NCI-H2227 (cell line): ENCODE measurements around the gene PCDH19.

ENCODE experiments used
- DNase-seq: peaks from one replicate; lab custom pipeline; 2025; ENCODE audit not compliant: unreplicated experiment; lab: John Stamatoyannopoulos, UW

PCDH19 gene

DNA sequence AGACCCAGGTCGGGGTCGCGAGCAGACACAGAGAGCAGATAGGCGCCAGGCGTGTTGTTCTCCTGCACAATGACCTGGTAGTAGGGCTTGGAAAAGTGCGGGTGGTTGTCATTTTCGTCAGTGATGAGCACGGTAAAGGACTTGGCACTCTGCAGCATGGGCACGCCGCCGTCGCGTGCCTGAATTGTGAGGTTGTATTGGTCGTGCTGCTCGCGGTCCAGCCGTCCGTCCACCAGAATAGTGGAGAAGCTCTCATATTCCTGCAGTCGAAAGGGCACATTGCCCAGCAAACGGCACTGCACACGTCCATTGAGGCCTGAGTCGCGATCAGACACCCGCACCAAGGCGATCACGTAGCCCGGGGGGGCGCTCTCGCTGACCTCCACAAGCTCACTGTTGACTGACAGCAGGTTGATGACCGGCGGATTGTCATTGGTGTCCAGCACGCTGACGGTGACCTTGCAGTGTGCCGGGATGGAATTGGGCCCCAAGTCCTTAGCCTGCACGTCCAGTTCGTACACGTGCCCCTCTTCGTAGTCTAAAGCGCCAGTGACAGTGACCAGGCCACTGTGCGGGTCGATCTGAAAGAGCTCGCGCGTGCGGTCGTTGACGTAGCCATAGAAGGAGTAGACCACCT, 2.8 kb downstream of the PCDH19 start:
- no peak for DNase-seq

DNA sequence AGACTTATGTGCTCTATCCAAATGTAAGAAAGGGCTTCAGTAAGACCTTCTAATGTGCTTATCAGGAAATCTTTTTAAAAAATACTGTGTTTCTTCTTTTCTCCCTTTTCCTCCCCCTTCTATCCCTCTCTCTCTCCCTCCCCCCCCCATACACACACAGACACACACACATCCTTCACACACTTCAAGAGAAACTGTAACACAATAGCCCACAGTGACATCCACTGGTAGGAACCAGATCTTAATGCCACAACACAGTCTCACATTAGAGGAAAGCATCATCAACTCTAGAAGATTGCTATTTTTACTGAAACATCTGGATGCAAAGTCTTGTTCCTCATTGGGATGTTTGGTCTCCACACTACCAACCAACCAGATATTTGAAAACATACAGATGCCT, 4.6 kb downstream of the PCDH19 start:
- no peak for DNase-seq

DNA sequence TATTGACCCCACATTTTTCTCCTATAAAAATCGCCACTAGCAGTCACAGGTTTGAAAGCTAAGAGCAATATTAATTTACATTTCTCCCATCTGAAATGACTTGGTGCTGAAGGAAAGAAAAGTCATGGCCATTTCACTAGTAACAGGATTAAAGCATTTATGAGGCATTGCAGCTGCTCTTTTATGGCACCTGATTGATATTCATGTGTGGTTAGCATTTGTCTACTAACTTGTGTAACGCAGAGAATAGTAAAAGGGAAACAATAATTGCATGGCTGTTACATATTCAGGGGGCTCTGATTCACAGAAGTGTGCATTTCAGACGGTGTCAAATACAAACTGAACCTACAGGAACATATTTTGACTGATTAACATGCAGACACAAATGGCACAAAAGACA, 5.2 kb downstream of the PCDH19 start:
- DNase-seq = no peak

DNA sequence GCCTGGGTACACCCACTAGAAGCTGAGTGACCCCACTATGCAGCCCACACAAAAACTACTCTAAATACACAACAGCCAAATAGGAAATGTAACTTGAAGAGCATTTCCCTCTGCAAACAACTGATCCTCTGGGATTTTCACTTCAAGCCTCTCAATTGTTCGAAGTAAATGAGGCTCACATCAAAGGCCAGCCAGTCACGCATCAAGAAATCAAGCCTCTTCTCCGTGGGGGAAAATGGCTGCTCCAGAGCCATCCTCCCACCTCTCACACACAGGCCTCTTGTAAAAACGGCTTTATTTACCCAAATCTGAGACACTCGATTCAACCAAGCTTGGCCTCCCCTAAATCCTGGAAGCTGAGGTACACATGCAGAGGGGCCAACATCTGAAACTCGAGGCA, 14.3 kb downstream of the PCDH19 start:
- DNase-seq = no peak

DNA sequence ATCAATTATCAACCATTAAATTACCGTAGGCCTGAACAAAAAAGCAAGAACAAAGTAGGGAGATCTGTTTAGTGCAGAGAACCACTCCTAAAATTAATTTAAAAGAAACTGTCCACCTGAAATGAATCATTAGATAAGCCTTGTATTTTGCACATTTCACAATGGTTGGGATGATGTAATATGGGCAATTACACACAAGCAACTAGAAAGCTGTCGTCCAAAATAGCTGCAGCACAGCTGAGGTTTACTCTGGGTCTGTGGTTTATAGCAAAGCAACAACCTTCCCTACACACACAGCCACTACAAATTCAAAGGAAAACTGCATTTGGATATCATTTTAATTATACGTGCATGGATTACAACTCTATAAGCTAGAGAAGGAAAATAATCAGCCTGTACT, 28.5 kb downstream of the PCDH19 start:
- no peak for DNase-seq

DNA sequence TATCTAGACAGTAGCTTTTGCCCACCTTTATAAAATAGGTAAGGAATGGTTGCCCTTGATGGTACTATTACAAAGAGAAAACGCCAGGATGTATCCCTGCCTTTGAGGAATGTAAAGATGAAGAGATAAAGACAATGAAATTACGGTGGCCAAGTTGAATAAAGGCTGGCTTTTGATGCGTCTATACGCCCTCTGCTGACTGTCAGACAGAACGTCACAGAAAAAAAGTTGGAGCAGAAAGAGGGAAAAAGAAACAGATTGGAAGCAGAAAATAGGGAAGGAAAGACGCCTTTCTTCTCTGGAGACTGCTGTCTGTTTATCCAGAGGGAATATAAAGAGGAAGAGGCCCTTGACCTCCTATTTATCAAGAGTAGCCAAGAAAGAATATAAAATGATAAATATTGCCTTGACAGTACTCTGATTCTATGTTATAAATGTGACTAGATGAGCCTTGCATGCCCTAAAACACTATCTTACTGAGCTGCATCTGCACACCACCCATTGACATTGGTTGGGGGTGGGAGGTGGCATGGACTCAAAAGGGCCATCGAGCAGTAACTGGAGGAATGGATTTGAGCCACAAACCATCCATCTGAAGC, 30.6 kb downstream of the PCDH19 start:
- DNase-seq = peak; percentile 41

DNA sequence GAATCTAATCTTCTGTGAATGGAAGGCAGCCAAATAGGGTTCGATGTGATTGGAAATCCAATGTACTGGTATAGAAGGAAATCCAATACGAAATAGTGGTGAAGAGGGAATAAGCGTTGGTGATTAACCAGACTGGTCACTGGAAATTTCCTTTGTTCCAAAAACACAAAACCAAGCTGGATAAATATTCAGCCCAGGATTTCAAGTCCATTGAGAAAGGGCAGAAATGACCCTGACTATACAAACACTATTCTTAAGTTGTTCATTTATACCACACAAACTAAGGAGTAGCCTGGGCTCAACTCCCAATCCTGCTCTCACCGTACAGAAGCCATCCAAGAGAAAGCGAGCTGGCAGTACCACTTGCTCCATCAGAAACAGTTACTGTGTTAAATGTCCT, 32.2 kb downstream of the PCDH19 start:
- no peak for DNase-seq

DNA sequence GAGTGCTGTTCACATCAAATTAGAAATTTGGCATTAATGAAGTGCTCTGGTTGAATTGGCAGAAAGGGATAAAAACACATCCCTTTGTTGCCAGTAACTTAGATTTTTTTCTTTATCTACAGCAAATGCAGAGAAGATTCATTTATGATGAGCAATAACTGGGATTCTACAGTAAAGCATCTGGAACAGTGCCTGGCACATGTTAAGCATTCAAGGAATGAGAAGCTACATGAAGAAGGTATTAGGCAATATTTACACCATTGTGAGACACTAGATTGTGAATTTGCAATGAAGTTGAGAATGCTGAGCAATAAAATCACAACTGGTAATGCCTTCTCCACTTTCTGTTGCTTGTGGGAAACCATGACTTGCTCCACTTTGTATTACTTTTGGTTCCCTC, 33.5 kb downstream of the PCDH19 start:
- no peak for DNase-seq

DNA sequence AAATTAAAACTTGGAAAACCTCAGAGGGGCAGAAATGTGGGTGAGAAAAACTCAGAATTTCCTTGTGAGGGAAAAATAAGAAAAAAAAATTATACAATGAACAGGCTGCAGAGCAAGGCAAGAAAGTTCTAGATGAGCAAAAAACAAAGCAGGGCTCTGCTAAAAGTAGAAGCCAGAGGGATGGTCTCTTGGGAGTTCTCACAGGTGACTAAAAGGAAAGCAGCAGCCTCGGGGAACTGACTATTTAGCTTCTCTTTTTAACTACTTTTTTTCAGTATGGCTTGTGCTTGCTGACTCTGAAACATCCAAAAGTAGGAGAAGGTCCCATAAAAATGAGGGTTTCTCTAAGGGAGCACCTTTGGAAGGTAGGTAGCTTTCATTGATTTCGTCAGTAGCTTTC, 36.4 kb downstream of the PCDH19 start:
- DNase-seq = no peak

DNA sequence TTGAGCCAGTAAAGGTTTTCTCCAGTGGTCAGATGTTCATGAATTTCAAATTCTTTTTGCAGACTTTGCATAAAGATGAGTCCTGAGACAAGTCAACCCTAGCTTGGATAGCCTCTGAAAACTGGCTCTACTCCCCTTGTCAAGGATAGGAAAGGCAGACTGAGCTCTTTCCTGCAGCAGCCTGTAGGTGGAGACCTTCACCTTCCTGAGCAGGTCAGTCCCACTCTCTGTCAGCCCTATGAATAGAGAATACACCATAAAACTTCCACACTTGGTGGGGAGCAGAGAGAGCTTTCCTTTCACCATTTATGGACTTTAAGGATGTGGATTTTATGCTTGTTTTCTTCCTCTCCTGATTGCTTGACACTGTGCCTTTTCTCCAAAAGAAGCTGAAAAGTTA, 41.9 kb downstream of the PCDH19 start:
- peak; percentile 22 for DNase-seq

DNA sequence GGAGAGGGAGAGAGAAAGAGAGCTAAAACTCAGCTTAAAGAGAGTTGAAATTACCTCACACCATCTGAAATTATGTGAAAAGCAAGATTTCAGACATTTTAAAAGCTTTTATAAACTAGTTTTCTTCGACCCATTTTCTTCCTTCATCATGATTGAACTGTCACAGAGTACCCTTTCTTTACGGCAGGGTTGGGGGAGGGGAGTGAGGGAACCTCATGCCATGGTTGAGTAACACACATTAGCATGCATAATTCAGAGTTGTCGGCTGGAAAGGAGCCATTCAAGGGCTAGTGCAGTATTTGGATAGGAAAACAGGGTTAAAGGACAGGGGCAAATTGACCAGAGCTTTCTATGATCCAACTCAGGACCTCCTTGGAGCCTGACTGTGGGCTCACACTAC, 46.2 kb downstream of the PCDH19 start:
- DNase-seq = no peak

DNA sequence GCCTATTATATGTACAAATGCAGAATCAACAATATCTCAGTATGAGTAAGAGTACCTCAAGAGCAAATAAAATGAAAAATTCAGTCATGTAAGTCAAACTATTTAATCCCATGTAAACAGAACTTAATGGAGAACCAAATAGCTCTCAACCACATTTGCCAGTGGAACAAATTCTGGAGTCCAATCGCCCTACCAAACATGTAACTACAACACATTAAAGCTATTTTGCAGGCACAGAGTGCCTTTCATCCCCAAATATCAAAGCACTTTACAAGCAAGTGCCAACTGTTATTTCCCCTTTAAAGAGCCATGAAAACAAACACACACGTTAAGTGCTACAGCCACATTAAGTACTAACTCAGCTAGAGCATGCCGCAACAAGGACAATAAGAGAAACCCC, 51.3 kb downstream of the PCDH19 start:
- DNase-seq = no peak

DNA sequence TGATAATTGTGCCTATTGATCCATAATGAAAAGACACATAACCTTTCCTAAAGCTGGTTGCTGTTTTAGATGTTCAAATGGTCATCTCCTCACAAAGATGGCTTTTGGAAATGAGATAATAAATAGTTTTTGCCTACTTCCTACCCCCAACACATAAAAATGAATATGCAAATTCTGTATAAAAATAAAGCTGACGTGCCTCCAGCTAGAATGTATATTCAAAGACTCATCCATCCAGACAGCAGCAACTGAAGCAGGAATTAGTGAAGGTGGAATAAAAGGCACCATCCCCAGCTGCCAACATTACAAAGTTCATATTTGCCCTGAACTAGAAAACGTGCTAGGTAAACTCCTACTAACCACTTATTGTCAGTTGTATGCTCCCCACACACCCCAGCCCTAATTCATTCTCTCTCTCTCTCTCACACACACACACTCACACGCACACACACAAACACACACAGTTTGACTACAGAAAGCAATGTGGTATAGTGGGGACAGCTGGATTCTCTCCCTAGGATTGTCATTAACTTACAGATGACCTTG, 53.6 kb downstream of the PCDH19 start:
- no peak for DNase-seq

DNA sequence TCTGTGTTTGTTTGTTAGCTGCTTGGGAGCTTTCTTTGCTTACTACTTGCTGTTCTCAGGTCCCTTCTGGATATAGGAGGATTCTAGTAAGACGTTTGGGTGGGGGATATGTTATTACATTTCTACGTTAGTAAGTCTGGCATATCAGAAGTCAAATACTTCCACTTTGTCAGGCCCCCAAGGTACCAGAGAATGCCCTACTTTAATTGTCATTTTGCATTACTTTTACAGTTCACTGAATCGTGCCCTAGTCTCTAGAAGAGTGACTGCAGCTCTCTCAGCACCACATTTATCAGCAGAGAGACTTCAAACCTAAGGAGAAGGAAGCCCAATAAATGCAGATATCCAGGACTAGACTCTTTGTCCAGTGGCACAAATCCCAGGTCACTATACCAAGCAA, 54.4 kb downstream of the PCDH19 start:
- no peak for DNase-seq

DNA sequence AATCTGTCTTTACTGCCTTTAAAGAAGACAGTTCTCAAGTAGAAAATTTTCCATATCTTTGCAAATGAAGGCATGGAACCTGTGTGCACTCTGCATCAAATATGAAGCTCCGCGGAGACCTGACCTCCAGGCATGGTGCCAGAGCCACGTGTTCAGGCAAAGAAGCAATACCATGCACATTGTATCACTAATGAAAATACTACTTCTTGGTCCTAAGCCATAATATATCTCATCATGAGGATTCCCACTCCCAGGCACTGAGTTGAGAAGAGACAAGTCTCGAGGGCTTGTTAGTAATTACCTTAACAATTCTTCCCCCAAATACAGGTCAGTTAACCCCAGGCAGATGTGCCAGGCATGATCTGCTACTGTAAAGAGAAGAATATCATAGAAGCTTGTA, 56.7 kb downstream of the PCDH19 start:
- no peak for DNase-seq

DNA sequence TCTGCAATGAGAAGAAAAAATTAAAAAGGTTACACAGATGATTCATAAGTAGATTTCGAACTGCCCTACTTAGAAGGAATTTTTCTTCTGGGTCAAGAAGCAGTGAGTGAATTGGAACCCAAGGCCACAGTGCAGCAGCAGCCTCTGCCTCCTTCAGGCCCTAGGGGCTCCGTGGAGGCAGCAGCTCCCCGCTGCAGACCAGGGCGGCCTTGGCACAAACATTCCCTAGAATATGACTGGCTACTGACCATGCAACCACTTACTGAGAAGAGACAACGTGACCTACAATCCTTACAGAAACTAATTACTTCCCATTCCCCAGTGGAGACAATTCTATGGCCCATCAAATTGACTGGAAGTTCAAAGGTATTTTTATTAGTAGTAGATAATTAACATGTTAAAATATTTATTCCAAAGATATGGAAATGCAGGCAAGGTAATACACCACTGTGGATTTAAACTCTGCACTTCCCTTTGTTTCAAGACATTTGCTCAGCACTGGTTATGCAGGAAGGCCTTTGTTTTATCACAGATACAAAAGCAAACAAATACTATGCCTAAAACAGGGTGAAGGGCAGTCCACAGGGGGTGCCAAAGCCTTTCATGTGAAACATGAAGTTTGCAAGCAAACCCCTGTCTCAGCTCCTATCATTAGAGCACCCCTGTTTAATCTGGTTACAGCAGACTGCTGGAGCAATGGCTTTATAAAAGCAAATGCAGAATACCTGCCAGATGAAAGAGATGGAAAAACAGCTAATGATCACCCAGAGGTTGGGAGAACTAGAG, 59.2 kb downstream of the PCDH19 start:
- DNase-seq = no peak

DNA sequence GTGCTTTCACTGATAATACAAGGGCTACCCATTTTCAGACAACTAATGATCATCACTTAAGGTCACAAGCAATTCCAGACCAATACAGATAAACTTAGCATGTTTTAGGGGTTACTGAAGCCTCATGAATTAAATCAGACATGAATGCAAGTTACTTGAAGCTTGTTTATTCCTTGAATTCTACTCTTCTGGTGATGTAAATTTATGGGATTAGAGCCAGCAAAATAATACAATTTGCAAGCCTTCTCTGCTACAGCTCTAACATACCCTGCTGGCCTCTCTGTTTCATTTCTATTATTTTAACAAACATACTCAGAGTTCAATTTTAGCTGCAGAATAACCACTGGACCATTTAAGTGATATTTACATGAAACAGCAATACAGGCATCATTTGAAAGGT, 60.7 kb downstream of the PCDH19 start:
- no peak for DNase-seq

DNA sequence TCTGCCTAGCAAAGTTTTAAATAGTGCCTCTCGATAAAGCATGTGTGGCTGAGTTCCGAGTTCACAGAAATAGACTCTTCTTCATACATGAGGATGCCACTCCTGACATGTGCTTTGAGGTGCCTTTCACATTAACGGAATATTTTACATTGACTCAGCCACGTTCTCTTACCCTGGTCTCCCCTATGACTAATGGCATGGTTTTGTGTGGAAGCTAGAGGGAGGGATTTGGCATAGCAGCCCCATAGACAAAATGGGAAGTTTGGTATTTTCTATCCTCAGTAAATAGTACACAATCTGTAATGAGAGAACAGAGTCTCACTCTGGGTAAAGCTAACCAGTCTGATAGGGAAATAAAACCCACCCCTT, 68.9 kb downstream of the PCDH19 start:
- DNase-seq = no peak

DNA sequence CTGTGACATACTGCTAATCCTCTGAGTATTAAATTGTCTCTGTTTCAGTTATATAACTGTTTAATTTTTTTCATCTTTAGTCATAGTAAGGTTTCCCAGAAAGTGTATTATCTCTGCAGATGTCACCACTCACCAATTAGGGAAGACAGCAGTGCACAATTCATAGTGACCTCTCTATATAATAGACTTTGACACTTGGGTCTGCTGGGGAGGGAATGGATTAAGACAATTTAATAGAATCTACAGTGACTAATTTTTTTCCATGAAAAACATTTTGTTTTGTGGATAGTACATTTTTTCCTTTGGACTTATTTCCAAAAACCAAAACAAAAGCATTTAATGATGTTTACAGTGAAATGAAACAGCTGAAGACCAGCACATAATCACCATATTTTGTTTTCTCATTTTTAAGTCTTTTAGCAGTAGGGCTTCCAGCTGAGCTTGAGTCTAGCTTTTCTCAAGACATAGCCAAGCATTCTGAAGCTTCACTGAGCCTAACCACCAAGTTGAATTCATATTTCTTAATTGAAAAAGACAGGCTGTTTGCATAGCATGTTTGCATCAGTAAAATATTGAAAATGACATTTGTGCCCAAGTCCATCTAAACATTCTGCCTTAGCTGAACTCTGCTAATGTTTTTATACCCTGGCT, 69.5 kb downstream of the PCDH19 start:
- no peak for DNase-seq

DNA sequence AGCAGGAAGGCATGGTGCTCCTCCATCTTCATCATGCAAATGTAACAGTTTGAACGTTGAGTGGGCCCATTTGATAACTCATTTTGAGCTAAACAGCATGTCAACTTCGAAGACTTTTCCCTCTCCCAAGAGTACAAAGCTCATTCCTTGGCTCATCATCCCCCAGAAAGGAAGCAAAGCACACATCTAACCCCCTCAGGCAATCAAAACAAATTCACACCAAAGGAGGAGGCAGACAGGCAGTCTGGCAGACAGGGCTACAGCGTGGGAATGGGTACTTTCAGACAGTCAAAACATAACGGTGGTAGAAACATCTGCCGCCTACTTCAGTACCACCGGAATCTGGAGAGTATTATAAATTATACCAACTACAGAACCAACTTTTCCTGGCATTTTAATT, 81.7 kb downstream of the PCDH19 start:
- DNase-seq = no peak

DNA sequence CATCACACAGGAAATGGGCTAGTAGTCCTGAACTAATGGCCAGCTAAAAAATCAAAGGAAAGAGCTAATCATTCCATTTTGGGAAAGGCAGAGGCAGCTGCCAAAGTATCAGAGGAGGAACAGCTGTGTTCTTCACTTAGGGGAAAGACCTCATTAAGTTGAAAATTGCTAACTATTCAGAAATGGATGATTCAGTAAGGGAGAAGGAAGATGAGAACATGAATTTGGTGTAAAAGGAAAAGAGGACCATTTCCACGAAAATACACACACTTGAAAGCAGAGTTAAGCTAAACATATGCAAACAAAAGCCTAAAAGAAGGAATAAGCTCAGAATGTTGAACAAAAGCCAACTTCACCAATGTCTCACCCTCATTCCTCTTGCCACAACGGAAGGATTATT, 90.4 kb downstream of the PCDH19 start:
- no peak for DNase-seq

DNA sequence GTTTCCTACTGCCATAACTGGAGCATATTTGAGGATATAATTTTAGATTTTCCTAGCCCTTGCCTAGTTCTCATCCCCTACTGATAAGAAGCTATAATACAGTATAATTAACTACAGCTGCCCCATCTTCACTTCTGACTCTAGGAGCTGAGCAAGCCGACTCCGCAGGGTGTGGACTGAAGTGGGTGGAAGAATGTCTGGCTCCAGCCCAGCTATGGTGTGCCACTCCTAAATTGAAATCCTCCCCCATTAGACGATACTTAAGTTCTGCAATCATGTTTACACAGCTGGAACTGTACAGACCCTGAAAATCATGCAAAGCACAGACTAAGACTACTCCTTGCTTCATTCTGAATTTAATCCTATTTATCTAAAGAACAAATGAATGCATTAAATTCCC, 93.1 kb downstream of the PCDH19 start:
- DNase-seq = peak; percentile 10
